Spinal cord (tissue), 10 donors: ENCODE measurements around the gene KIF16B. TPM values are rescaled to one million over a fixed set of nuclear protein-coding genes. Genes with fewer than 3 reads are reported as not detected.
"Not testable (repeated sequence)": the region's sequence is repeated elsewhere in the genome, so short reads cannot be mapped to it uniquely, and the experiment has no call there.

Experiments
- DNase-seq, 6 donors: peaks; one replicate each; pipeline versions ENCODE4 v3.0.0 to v3.0.0-alpha.2; 2013 to 2015; ENCODE audit warnings: low spot score in 6 of 6, low read depth in 4 of 6
- H3K27ac ChIP-seq: one replicate; pipeline ENCODE4 v1.5.1; 2013; ENCODE audit warnings: low read depth, low read length, control low read depth
- H3K27me3 ChIP-seq: one replicate; pipeline ENCODE4 v1.6.1; 2013; ENCODE audit warnings: low read length; ENCODE audit not compliant: control insufficient read depth, insufficient read depth
- H3K36me3 ChIP-seq: one replicate; pipeline ENCODE4 v1.6.1; 2013; ENCODE audit warnings: low read length; ENCODE audit not compliant: control insufficient read depth, insufficient read depth
- H3K4me1 ChIP-seq: one replicate; pipeline ENCODE4 v1.6.1; 2013; ENCODE audit warnings: low read length; ENCODE audit not compliant: control insufficient read depth, insufficient read depth
- H3K4me3 ChIP-seq: one replicate; pipeline ENCODE4 v1.5.1; 2013; ENCODE audit warnings: low read depth, low read length, control low read depth
- H3K9me3 ChIP-seq: one replicate; pipeline ENCODE4 v1.6.1; 2013; ENCODE audit warnings: low read length; ENCODE audit not compliant: control insufficient read depth, insufficient read depth
- WGBS: methylation state at CpG from one replicate; pipeline ENCODE4 v1.1.5; 2013; ENCODE audit warnings: missing lambda C conversion rate; ENCODE audit not compliant: insufficient coverage; 5-methylcytosine and 5-hydroxymethylcytosine counted together
- polyA plus RNA-seq, 2 donors: library from polyadenylated mRNA; unstranded; fragments of 120-200 nt; gene quantifications; one replicate each; pipeline ENCODE4 v1.2.1, GENCODE V29; 2013; ENCODE audit not compliant: insufficient read length in 2 of 2
- total RNA-seq, 2 donors: library from RNA; depleted of rRNA in 1 of 2; stranded (reverse); fragments of 120-200 nt in 1 of 2; fragments of >200 nt in 1 of 2; gene quantifications; one replicate each; pipeline versions ENCODE4 v1.2.3 to v1.2.4, GENCODE V29; 2013 to 2014
- donor health status: healthy.

The KIF16B gene
- total and polyA plus RNA-seq, 4 donors, result 7.8 to 21.0 (median 12.9) TPM

- no peaks in the 10 kb centered on the region for H3K36me3 ChIP-seq
- WGBS, result 92% methylated on average over 5 of the region's 8 CpGs
- no peaks in the 10 kb centered on the region for H3K9me3 ChIP-seq
- H3K27ac ChIP-seq, result no peak overlapping the region
- H3K4me1 ChIP-seq, result no peaks in the 10 kb centered on the region
- DNase-seq, result no peak
- H3K4me3 ChIP-seq, result no peak overlapping the region
- H3K27me3 ChIP-seq, result no peaks in the 10 kb centered on the region
Observed at GRCh38 chr20:16531485-16531884, 41.8 kb downstream of the KIF16B start.

GRCh38 chr20:16530201-16530681 lies 43.0 kb downstream of the KIF16B start:
- WGBS, result 88% methylated on average over 12 of the region's 15 CpGs
- H3K36me3 ChIP-seq, result no peaks in the 10 kb centered on the region
- no peaks in the 10 kb centered on the region for H3K27me3 ChIP-seq
- no peak overlapping the region for H3K4me3 ChIP-seq
- no peak for DNase-seq
- no peaks in the 10 kb centered on the region for H3K9me3 ChIP-seq
- no peak overlapping the region for H3K27ac ChIP-seq
- no peaks in the 10 kb centered on the region for H3K4me1 ChIP-seq

GRCh38 chr20:16528078-16528477 lies 45.2 kb downstream of the KIF16B start:
- Histone ChIP-seq H3K4me3 (no peak overlapping the region), H3K27ac (no peak overlapping the region), H3K27me3 (no peaks in the 10 kb centered on the region), H3K36me3 (no peaks in the 10 kb centered on the region), H3K9me3 (no peaks in the 10 kb centered on the region), H3K4me1 (no peaks in the 10 kb centered on the region)
- DNase-seq, result no peak
- 74% methylated on average over 4 of the region's 5 CpGs for WGBS

- H3K4me3 ChIP-seq, result no peak overlapping the region
- H3K9me3 ChIP-seq, result no peaks in the 10 kb centered on the region
- DNase-seq, result no peak
- H3K36me3 ChIP-seq, result no peaks in the 10 kb centered on the region
- H3K27me3 ChIP-seq, result no peaks in the 10 kb centered on the region
- 98% methylated on average over 3 of the region's 3 CpGs for WGBS
- H3K27ac ChIP-seq, result no peak overlapping the region
- H3K4me1 ChIP-seq, result no peaks in the 10 kb centered on the region
Observed at GRCh38 chr20:16527438-16527837, 45.8 kb downstream of the KIF16B start.

GRCh38 chr20:16526433-16527380 lies 46.5 kb downstream of the KIF16B start:
- H3K27me3 ChIP-seq, result no peaks in the 10 kb centered on the region
- no peaks in the 10 kb centered on the region for H3K4me1 ChIP-seq
- no peaks in the 10 kb centered on the region for H3K36me3 ChIP-seq
- no peaks in the 10 kb centered on the region for H3K9me3 ChIP-seq
- H3K4me3 ChIP-seq, result no peak overlapping the region
- 94% methylated on average over 6 of the region's 9 CpGs for WGBS
- no peak overlapping the region for H3K27ac ChIP-seq
- no peak for DNase-seq

- not testable (repeated sequence) for H3K4me3 ChIP-seq, DNase-seq, H3K36me3 ChIP-seq, H3K9me3 ChIP-seq, H3K4me1 ChIP-seq, H3K27me3 ChIP-seq, H3K27ac ChIP-seq
- WGBS, result 92% methylated on average over 1 of the region's 5 CpGs
Observed at GRCh38 chr20:16522651-16523050, 50.6 kb downstream of the KIF16B start.

- Histone ChIP-seq H3K9me3 (no peaks in the 10 kb centered on the region), H3K36me3 (no peaks in the 10 kb centered on the region), H3K4me1 (peaks cover 3% of the 10 kb centered on the region), H3K27me3 (no peaks in the 10 kb centered on the region), H3K27ac (no peak overlapping the region), H3K4me3 (no peak overlapping the region)
- WGBS, result 73% methylated on average over 4 of the region's 5 CpGs
- no peak for DNase-seq
Observed at GRCh38 chr20:16520154-16520553, 53.1 kb downstream of the KIF16B start.

GRCh38 chr20:16519673-16520072 lies 53.6 kb downstream of the KIF16B start:
- H3K4me1 ChIP-seq, result not testable (repeated sequence)
- WGBS, result 83% methylated on average over 8 of the region's 8 CpGs

GRCh38 chr20:16518784-16519084 lies 54.5 kb downstream of the KIF16B start:
- Histone ChIP-seq H3K36me3 (no peaks in the 10 kb centered on the region), H3K27ac (no peak overlapping the region), H3K4me3 (no peak overlapping the region), H3K27me3 (no peaks in the 10 kb centered on the region), H3K4me1 (peaks cover 3% of the 10 kb centered on the region), H3K9me3 (no peaks in the 10 kb centered on the region)
- 90% methylated on average over 4 of the region's 4 CpGs for WGBS
- DNase-seq, result no peak

More at GRCh38 chr20:16519673-16520072, 53.6 kb downstream of the KIF16B start:
- DNase-seq, H3K4me3 ChIP-seq, H3K27me3 ChIP-seq, H3K27ac ChIP-seq, H3K9me3 ChIP-seq, H3K36me3 ChIP-seq: not testable (repeated sequence)
